PC-3 (cell line): ENCODE results near the gene KAT5.

Experiments
- EZH2 ChIP-seq: fragments of 300-600 bp; sonication (generic); IDR thresholded peaks from one replicate; pipeline ENCODE4 v1.6.1; 2017; ENCODE audit warnings: antibody characterized with exemption, mild to moderate bottlenecking, low read length; ENCODE audit not compliant: unreplicated experiment
- TF ChIP-seq, protein P1 (sequence below): fragments of 300-600 bp; sonication (generic); conservative IDR thresholded peaks from 2 replicates; pipeline ENCODE4 v1.5.1; 2017; ENCODE audit warnings: antibody characterized with exemption, low read depth, mild to moderate bottlenecking, low read length

DNA sequence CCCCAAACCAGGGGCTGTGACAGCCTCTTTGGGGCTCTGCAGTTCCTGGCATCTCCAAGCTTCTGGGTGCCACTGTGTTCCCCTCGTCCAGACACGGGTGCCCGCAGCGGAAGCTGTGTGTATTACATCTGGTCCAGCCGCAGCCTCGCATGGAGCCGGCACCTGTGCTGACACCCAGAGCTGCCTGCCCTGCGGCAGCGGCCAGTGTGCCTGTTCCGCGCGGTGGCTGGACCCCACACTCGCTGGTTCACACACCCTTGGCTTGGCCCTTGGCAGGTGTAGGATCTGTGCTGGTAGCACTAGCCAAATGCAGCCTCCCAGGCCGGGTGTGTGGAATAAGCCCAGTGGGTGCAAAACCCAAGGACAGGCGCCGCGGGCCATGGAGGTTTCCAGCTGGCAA, 33.0 kb downstream of the KAT5 start:
- TF ChIP-seq, protein P1, sequence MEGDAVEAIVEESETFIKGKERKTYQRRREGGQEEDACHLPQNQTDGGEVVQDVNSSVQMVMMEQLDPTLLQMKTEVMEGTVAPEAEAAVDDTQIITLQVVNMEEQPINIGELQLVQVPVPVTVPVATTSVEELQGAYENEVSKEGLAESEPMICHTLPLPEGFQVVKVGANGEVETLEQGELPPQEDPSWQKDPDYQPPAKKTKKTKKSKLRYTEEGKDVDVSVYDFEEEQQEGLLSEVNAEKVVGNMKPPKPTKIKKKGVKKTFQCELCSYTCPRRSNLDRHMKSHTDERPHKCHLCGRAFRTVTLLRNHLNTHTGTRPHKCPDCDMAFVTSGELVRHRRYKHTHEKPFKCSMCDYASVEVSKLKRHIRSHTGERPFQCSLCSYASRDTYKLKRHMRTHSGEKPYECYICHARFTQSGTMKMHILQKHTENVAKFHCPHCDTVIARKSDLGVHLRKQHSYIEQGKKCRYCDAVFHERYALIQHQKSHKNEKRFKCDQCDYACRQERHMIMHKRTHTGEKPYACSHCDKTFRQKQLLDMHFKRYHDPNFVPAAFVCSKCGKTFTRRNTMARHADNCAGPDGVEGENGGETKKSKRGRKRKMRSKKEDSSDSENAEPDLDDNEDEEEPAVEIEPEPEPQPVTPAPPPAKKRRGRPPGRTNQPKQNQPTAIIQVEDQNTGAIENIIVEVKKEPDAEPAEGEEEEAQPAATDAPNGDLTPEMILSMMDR = no peak
- TF ChIP-seq EZH2 = no peak
